Mesendoderm (in vitro differentiated cells): ENCODE measurements around the gene ANKRD66.
A peak's percentile ranks its signal among the peaks of the same experiment; 100 is the strongest.
"Not testable (repeated sequence)": the region's sequence is repeated elsewhere in the genome, so short reads cannot be mapped to it uniquely, and the experiment has no call there.

Source experiments
- DNase-seq: peaks from one replicate; pipeline ENCODE4 v3.0.0; 2013
- H2AK5ac ChIP-seq: 2 replicates; pipeline ENCODE4 v1.6.1; 2013; ENCODE audit warnings: low read length, inconsistent platforms
- H2BK120ac ChIP-seq: 2 replicates; pipeline ENCODE4 v1.6.1; 2013; ENCODE audit warnings: low read depth, mild to moderate bottlenecking, low read length, moderate library complexity, mixed read lengths
- H2BK15ac ChIP-seq: replicated peaks from 2 replicates; pipeline ENCODE4 v1.6.1; 2013; ENCODE audit warnings: low read depth, mild to moderate bottlenecking, moderate library complexity
- H2BK5ac ChIP-seq: 2 replicates; pipeline ENCODE4 v1.6.1; 2013; ENCODE audit warnings: low read length, inconsistent platforms
- H3K18ac ChIP-seq: 2 replicates; pipeline ENCODE4 v1.6.1; 2013; ENCODE audit warnings: mild to moderate bottlenecking, low read length, mixed read lengths
- H3K23ac ChIP-seq: one replicate; pipeline ENCODE4 v1.6.1; 2013; ENCODE audit warnings: low read length
- H3K27ac ChIP-seq: 2 replicates; pipeline ENCODE4 v1.5.1; 2013; ENCODE audit warnings: low read depth, mild to moderate bottlenecking, inconsistent platforms, low read length, moderate library complexity
- H3K27me3 ChIP-seq: 2 replicates; pipeline ENCODE4 v1.6.1; 2013; ENCODE audit warnings: low read length, control low read depth, mild to moderate bottlenecking, inconsistent platforms; ENCODE audit not compliant: insufficient read depth, poor library complexity
- H3K36me3 ChIP-seq: 2 replicates; pipeline ENCODE4 v1.6.1; 2013; ENCODE audit warnings: low read length, inconsistent platforms; ENCODE audit not compliant: control insufficient read depth, insufficient read depth
- H3K4ac ChIP-seq: one replicate; pipeline ENCODE4 v1.6.1; 2013; ENCODE audit warnings: low read depth, mild to moderate bottlenecking, low read length, moderate library complexity
- H3K4me1 ChIP-seq: 2 replicates; pipeline ENCODE4 v1.6.1; 2013; ENCODE audit warnings: low read depth, low read length, inconsistent platforms; ENCODE audit not compliant: control insufficient read depth
- H3K4me2 ChIP-seq: 2 replicates; pipeline ENCODE4 v1.6.1; 2013; ENCODE audit warnings: low read length
- H3K4me3 ChIP-seq: 2 replicates; pipeline ENCODE4 v1.5.1; 2013; ENCODE audit warnings: mild to moderate bottlenecking, low read length
- H3K56ac ChIP-seq: one replicate; pipeline ENCODE4 v1.6.1; 2013; ENCODE audit warnings: low read length
- H3K79me1 ChIP-seq: 2 replicates; pipeline ENCODE4 v1.6.1; 2013; ENCODE audit warnings: low read length, inconsistent platforms
- H3K79me2 ChIP-seq: 2 replicates; pipeline ENCODE4 v1.6.1; 2013; ENCODE audit warnings: mild to moderate bottlenecking, low read length; ENCODE audit not compliant: control insufficient read depth, insufficient read depth
- H3K9ac ChIP-seq: 2 replicates; pipeline ENCODE4 v1.6.1; 2013; ENCODE audit warnings: low read length, inconsistent platforms
- H4K5ac ChIP-seq: one replicate; pipeline ENCODE4 v1.6.1; 2013; ENCODE audit warnings: low read length
- H4K8ac ChIP-seq: one replicate; pipeline ENCODE4 v1.6.1; 2013; ENCODE audit warnings: low read depth, mild to moderate bottlenecking, control low read depth, low read length, moderate library complexity
- WGBS: extraction: QIAGEN DNeasy Blood & Tissue Kit; methylation state at CpG from one replicate; pipeline ENCODE4 v1.1.7; 2013; ENCODE audit warnings: low lambda C conversion rate, missing lambda C conversion rate; ENCODE audit not compliant: insufficient coverage; ENCODE audit errors: extremely low coverage; 5-methylcytosine and 5-hydroxymethylcytosine counted together

ANKRD66 gene

GRCh38 chr6:46760925-46761324 is 14.2 kb downstream of the ANKRD66 start:
- no peaks in the 10 kb centered on the region for H3K4me1 ChIP-seq
- H3K79me2 ChIP-seq = no peaks in the 10 kb centered on the region
- H2BK15ac ChIP-seq = no peak overlapping the region
- H2AK5ac ChIP-seq = no peak overlapping the region
- no peak overlapping the region for H2BK120ac ChIP-seq
- H3K79me1 ChIP-seq = no peaks in the 10 kb centered on the region
- H3K4me2 ChIP-seq = no peak overlapping the region
- H4K8ac ChIP-seq = no peak overlapping the region
- no peak overlapping the region for H3K4me3 ChIP-seq
- no peaks in the 10 kb centered on the region for H3K27me3 ChIP-seq
- no peak overlapping the region for H3K9ac ChIP-seq
- H3K36me3 ChIP-seq = no peaks in the 10 kb centered on the region
- no peak overlapping the region for H2BK5ac ChIP-seq
- WGBS = no CpG with 5 or more reads among the region's 3 CpGs
- DNase-seq = no peak
- no peak overlapping the region for H3K4ac ChIP-seq
- no peak overlapping the region for H4K5ac ChIP-seq
- no peak overlapping the region for H3K18ac ChIP-seq
- H3K23ac ChIP-seq = no peak overlapping the region
- H3K56ac ChIP-seq = no peak overlapping the region
- H3K27ac ChIP-seq = no peak overlapping the region

DNA sequence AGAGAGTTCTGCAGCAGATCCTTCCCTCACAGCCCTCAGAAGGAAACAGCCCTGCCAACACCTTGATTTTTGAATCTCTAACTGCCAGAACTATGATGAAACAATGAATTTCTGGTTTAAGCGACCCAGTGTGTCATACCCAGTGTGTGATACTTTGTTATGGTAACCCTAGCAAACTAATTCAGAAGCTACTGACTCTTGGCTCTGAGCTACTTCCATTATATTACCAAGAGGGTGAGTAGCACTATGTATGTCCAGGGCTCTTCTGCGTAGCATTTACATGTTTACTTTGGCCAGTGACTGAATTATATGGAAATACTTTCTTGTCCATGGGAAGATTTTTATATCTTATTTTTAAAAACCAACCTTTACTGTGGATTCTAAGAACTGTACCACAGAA is 16.7 kb downstream of the ANKRD66 start:
- Histone ChIP-seq H2BK120ac (no peak overlapping the region), H2AK5ac (no peak overlapping the region), H3K36me3 (no peaks in the 10 kb centered on the region), H3K27me3 (no peaks in the 10 kb centered on the region), H4K5ac (no peak overlapping the region), H3K79me1 (no peaks in the 10 kb centered on the region), H3K4me1 (no peaks in the 10 kb centered on the region), H3K18ac (no peak overlapping the region), H2BK5ac (no peak overlapping the region), H2BK15ac (no peak overlapping the region), H4K8ac (no peak overlapping the region), H3K9ac (no peak overlapping the region), H3K79me2 (no peaks in the 10 kb centered on the region), H3K56ac (no peak overlapping the region), H3K23ac (no peak overlapping the region), H3K4me2 (no peak overlapping the region), H3K4me3 (no peak overlapping the region), H3K27ac (no peak overlapping the region), H3K4ac (no peak overlapping the region)
- no peak for DNase-seq
- WGBS = no CpG with 5 or more reads among the region's 2 CpGs

DNA sequence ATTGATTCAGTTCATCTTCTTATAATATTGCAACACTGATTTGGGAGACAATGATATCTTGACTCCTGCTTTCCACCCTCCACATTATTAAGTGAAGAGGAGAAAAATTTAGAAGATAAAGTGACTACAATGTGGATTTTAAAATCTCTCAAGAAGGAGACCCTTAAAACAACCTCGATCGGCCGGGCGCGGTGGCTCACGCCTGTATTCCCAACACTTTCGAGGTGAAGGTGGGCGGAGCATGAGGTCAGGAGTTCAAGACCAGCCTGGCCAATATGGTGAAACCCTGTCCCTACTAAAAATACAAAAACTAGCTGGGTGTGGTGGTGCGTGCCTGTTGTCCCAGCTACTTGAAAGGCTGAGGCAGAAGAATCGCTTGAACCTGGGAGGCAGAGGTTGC is 17.5 kb downstream of the ANKRD66 start:
- not testable (repeated sequence) for H4K5ac ChIP-seq, H3K4ac ChIP-seq, H2BK5ac ChIP-seq, H3K36me3 ChIP-seq, H2BK120ac ChIP-seq, H3K23ac ChIP-seq, H3K4me3 ChIP-seq, H3K9ac ChIP-seq, H3K56ac ChIP-seq, H3K18ac ChIP-seq, H2BK15ac ChIP-seq, H3K4me2 ChIP-seq, H3K79me1 ChIP-seq, H3K27ac ChIP-seq, H3K4me1 ChIP-seq, H4K8ac ChIP-seq, H3K27me3 ChIP-seq, H3K79me2 ChIP-seq, DNase-seq, H2AK5ac ChIP-seq
- WGBS = no CpG with 5 or more reads among the region's 10 CpGs

DNA sequence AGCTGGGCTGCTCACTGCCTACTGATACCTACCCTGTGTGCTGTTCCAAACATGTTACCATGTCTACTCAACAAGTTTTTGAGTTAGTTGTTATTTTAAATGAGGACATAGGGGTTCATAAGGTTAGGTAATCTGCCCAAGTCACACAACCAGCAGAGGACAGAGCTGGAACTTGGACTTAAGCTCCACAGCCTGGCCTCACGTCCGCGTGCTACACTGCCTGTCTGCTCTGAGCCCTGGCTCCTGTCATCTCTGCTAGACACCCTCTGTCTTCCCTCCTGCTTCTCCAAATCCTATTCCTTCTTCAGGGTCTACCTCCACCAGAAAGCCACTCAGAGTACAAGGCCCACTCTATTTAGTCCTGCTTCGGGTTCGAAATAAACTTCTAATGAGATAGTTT is 18.2 kb downstream of the ANKRD66 start:
- Histone ChIP-seq H4K5ac (no peak overlapping the region), H3K36me3 (no peaks in the 10 kb centered on the region), H2AK5ac (no peak overlapping the region), H3K4me3 (no peak overlapping the region), H3K4ac (no peak overlapping the region), H2BK15ac (no peak overlapping the region), H3K18ac (no peak overlapping the region), H3K9ac (no peak overlapping the region), H3K4me2 (no peak overlapping the region), H2BK5ac (no peak overlapping the region), H3K23ac (no peak overlapping the region), H3K79me1 (no peaks in the 10 kb centered on the region), H3K79me2 (no peaks in the 10 kb centered on the region), H3K27ac (no peak overlapping the region), H4K8ac (no peak overlapping the region), H3K27me3 (no peaks in the 10 kb centered on the region), H2BK120ac (no peak overlapping the region), H3K56ac (no peak overlapping the region), H3K4me1 (no peaks in the 10 kb centered on the region)
- DNase-seq = no peak
- WGBS = no CpG with 5 or more reads among the region's 5 CpGs

DNA sequence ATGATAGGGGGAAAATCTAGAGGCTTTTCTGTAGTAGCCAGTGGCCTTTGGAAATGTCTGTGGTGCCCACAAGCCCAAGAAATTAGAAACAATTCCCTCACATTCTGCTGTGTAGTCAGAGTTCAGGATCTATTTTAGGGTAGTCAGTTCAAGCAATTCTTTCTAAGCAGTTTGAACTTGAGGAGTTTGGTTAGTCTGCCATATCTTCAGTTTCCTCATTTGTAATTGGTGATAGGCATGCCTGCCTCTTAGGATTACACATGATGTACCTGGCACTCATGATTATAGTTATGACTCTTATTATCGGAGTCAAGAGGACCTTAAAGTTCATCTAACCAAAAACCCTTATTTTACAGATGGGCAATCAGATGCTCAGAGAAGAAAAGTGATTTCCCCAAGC is 25.3 kb downstream of the ANKRD66 start:
- DNase-seq = no peak
- Histone ChIP-seq H3K79me1 (no peaks in the 10 kb centered on the region), H2AK5ac (no peak overlapping the region), H3K36me3 (no peaks in the 10 kb centered on the region), H3K4me2 (no peak overlapping the region), H3K4me1 (no peaks in the 10 kb centered on the region), H4K8ac (no peak overlapping the region), H3K27me3 (no peaks in the 10 kb centered on the region), H3K56ac (no peak overlapping the region), H3K4ac (no peak overlapping the region), H3K23ac (no peak overlapping the region), H3K79me2 (no peaks in the 10 kb centered on the region), H2BK15ac (no peak overlapping the region), H2BK120ac (no peak overlapping the region), H3K27ac (no peak overlapping the region), H3K9ac (no peak overlapping the region), H3K18ac (no peak overlapping the region), H4K5ac (no peak overlapping the region), H2BK5ac (no peak overlapping the region), H3K4me3 (no peak overlapping the region)
- no CpG with 5 or more reads among the region's 1 CpG for WGBS

DNA sequence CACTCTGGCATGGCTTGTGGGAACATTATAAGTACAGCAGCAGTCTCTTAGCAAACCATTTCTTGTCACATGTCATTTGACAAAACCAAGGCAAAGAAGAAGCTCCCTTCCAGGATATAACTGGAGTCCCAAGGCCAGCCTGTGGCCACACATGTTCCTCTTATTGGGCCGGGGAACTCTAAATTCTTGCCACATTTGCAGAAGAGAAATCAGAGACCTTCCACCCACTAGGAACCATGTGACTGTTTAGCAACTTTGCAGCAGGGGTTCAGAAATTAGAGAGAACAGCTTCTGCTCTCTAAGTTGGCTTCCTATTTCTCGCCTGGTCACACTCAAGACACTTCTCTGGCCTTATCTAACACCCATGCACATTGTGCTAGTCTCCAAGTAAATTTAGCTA is 26.0 kb downstream of the ANKRD66 start:
- no peak overlapping the region for H3K27ac ChIP-seq
- no peak overlapping the region for H2BK120ac ChIP-seq
- no peak overlapping the region for H2BK5ac ChIP-seq
- no peaks in the 10 kb centered on the region for H3K4me1 ChIP-seq
- no peaks in the 10 kb centered on the region for H3K79me1 ChIP-seq
- no peaks in the 10 kb centered on the region for H3K27me3 ChIP-seq
- H3K4me3 ChIP-seq = no peak overlapping the region
- H3K79me2 ChIP-seq = no peaks in the 10 kb centered on the region
- no peak overlapping the region for H3K56ac ChIP-seq
- WGBS = no CpG with 5 or more reads among the region's 2 CpGs
- no peak overlapping the region for H2BK15ac ChIP-seq
- DNase-seq = peak; percentile 10
- H2AK5ac ChIP-seq = no peak overlapping the region
- H4K8ac ChIP-seq = no peak overlapping the region
- no peak overlapping the region for H3K4me2 ChIP-seq
- H3K9ac ChIP-seq = no peak overlapping the region
- no peaks in the 10 kb centered on the region for H3K36me3 ChIP-seq
- H3K18ac ChIP-seq = no peak overlapping the region
- H3K4ac ChIP-seq = no peak overlapping the region
- no peak overlapping the region for H4K5ac ChIP-seq
- no peak overlapping the region for H3K23ac ChIP-seq
